ENCODE results near the gene LDAH. TPM values are rescaled to one million over a fixed set of nuclear protein-coding genes. Genes with fewer than 3 reads are reported as not detected.

The LDAH gene
- total and polyA plus RNA-seq, 10 of the 15 experiments (the other 5 are each of a cell fraction or from before 2014, with no cell fraction given), result 17.9 to 44.7 (median 30.0) TPM

DNA sequence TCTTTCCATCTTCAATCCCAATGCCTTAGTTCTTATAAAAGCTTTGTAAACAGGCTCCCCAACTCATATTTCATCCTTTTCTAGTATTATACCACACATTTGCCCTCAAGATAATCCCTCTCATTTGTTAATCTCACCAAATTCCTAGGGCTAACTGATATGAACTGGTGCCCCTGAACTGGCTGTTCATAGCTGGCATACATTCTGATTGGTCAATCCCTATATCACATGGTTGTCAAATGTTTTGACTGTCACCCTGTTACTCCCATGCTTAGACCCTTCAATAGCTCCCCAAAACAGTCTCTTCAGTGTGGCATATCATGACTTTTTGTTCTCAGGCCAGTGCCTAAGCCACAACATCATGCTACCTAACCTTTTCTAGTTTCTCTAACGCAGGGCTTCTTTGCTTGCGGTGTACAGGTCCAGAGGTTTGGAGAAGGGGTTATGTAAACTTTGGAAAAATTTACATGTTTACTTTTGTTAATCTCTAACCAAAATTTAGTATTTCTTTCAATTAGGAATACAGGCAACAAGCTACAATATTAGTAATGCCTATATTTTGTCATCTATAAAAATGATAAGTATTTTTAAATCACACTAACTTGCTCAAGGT lies 125.5 kb downstream of the LDAH start:
- DNase-seq (ENCODE audit: low read depth, low spot score) (no peak), FAIRE-seq (no peak), ATAC-seq (no peak)
- H3K36me3 ChIP-seq (ENCODE audit: control insufficient read depth in 2 of 2, insufficient read depth in 2 of 2, low read length in 1 of 2), result peaks cover 0 to 6% of the 10 kb centered on the region in 2 experiments; a peak in 3 of 4 replicates
- H3K79me2 ChIP-seq (ENCODE audit: control insufficient read depth, insufficient read depth, low read length), result no peaks in the 10 kb centered on the region; the same call in 1 of the 2 replicates
- H3K27ac ChIP-seq (ENCODE audit: control insufficient read depth, insufficient read depth), result no peak overlapping the region
- ChIA-PET SMC1A (ENCODE audit: uncharacterized antibody, unreplicated experiment) (interaction anchor here (0.6 kb wide), 1 partner anchor 99 kb away, joined by 3 read pairs; no protein-coding TSS in a partner anchor), CTCF (interaction anchor here (0.8 to 1.0 kb wide), 2 partner anchors 20 to 85 kb away, joined by 3 read pairs; no protein-coding TSS in a partner anchor), RAD21 (ENCODE audit: unreplicated experiment) (no interaction called here), POLR2A (interaction anchor here (0.6 kb wide), 2 partner anchors 33 to 881 kb away, joined by 4 to 6 read pairs; no protein-coding TSS in a partner anchor)
- no TSS peak for BruUV-seq (replicated peaks)
- peaks cover 11% of the 10 kb centered on the region for H3K4me1 ChIP-seq (ENCODE audit: control insufficient read depth, insufficient read depth, low read length)
- intact Hi-C loops (cut with micrococcal nuclease; ENCODE audit: unreplicated experiment) (no loop called here), in situ Hi-C loops (cut with MboI) (no loop called here)
- no peak overlapping the region for H2AFZ ChIP-seq (ENCODE audit: control insufficient read depth, low read depth, low read length)
- TF ChIP-seq NFYB (IDR thresholded peaks at IDR 0.05; ENCODE audit: insufficient read depth, low read depth, low read length), result 0 out of 2 replicates have a peak, but pooled peaks have one; percentile 24
- TF ChIP-seq, protein P1, sequence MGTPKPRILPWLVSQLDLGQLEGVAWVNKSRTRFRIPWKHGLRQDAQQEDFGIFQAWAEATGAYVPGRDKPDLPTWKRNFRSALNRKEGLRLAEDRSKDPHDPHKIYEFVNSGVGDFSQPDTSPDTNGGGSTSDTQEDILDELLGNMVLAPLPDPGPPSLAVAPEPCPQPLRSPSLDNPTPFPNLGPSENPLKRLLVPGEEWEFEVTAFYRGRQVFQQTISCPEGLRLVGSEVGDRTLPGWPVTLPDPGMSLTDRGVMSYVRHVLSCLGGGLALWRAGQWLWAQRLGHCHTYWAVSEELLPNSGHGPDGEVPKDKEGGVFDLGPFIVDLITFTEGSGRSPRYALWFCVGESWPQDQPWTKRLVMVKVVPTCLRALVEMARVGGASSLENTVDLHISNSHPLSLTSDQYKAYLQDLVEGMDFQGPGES (IDR thresholded peaks at IDR 0.05), result no peak
- H4K20me1 ChIP-seq (ENCODE audit: control insufficient read depth, insufficient read depth), result no peaks in the 10 kb centered on the region
- H3K9ac ChIP-seq (ENCODE audit: control insufficient read depth, insufficient read depth, low read length), result no peak overlapping the region
- H3K9me3 ChIP-seq (replicated peaks; ENCODE audit: control insufficient read depth, insufficient read depth, low read length), result no peaks in the 10 kb centered on the region
- no peak overlapping the region for H3K4me3 ChIP-seq
- no peak overlapping the region for H3K4me2 ChIP-seq (ENCODE audit: control insufficient read depth, insufficient read depth)
- no peaks in the 10 kb centered on the region for H3K27me3 ChIP-seq (replicated peaks in 1 of 2; ENCODE audit: control insufficient read depth in 2 of 2, insufficient read depth in 2 of 2, low read length in 1 of 2)
- WGBS (ENCODE audit: insufficient coverage, insufficient replicate concordance, low lambda C conversion rate, missing lambda C conversion rate), result 96% methylated on average over 2 of the region's 2 CpGs

DNA sequence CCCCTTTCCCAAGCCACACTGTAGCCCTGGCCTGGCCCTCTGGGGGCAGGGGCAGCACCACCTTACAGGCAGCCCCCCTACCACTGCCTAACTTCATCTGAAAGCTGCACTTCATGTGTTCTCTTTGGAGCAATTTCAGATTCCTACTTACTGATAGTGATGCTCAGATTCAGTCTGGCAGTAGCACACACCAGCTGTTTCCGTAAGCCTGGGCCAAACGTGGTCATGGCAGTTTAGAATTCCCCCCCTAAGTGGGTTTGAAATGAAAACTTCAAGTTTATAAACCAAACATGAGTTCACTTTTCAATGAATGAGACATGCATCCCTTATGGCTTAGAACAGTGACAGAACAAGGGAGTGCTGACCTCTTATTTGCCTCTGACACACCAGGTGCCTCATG lies 126.5 kb downstream of the LDAH start:
- BruUV-seq (replicated peaks), result no TSS peak
- Histone ChIP-seq H3K27ac (ENCODE audit: control insufficient read depth, insufficient read depth) (no peak overlapping the region), H3K9me3 (replicated peaks; ENCODE audit: control insufficient read depth, insufficient read depth, low read length) (no peaks in the 10 kb centered on the region), H3K4me1 (ENCODE audit: control insufficient read depth, insufficient read depth, low read length) (peaks cover 11% of the 10 kb centered on the region), H3K4me2 (ENCODE audit: control insufficient read depth, insufficient read depth) (no peak overlapping the region), H4K20me1 (ENCODE audit: control insufficient read depth, insufficient read depth) (no peaks in the 10 kb centered on the region), H3K79me2 (ENCODE audit: control insufficient read depth, insufficient read depth, low read length) (no peaks in the 10 kb centered on the region; the same call in 1 of the 2 replicates), H3K27me3 (replicated peaks in 1 of 2; ENCODE audit: control insufficient read depth in 2 of 2, insufficient read depth in 2 of 2, low read length in 1 of 2) (no peaks in the 10 kb centered on the region), H2AFZ (ENCODE audit: control insufficient read depth, low read depth, low read length) (no peak overlapping the region), H3K36me3 (ENCODE audit: control insufficient read depth in 2 of 2, insufficient read depth in 2 of 2, low read length in 1 of 2) (peaks cover 0 to 6% of the 10 kb centered on the region in 2 experiments; a peak in 3 of 4 replicates), H3K4me3 (no peak overlapping the region), H3K9ac (ENCODE audit: control insufficient read depth, insufficient read depth, low read length) (no peak overlapping the region)
- FAIRE-seq (no peak), DNase-seq (ENCODE audit: low read depth, low spot score) (no peak), ATAC-seq (no peak)
- RAD21 ChIA-PET (ENCODE audit: unreplicated experiment), result no interaction called here
- in situ Hi-C loops (cut with MboI) (no loop called here), intact Hi-C loops (cut with micrococcal nuclease; ENCODE audit: unreplicated experiment) (no loop called here)
- 93% methylated on average over 2 of the region's 2 CpGs for WGBS (ENCODE audit: insufficient coverage, insufficient replicate concordance, low lambda C conversion rate, missing lambda C conversion rate)
- POLR2A ChIA-PET, result no interaction called here
- SMC1A ChIA-PET (ENCODE audit: uncharacterized antibody, unreplicated experiment), result no interaction called here
- CTCF ChIA-PET, result no interaction called here
- TF ChIP-seq NR2C2 (IDR thresholded peaks at IDR 0.05; ENCODE audit: borderline replicate concordance, control insufficient read depth, insufficient read length, low read depth) (no peak), MYC (IDR thresholded peaks at IDR 0.05; ENCODE audit: insufficient read depth, insufficient read length, insufficient replicate concordance, low read length, severe bottlenecking) (no peak), SP1 (IDR thresholded peaks at IDR 0.05; ENCODE audit: low read depth, low read length) (no peak), BHLHE40 (IDR thresholded peaks at IDR 0.05; ENCODE audit: borderline replicate concordance in 1 of 2, low read depth in 2 of 2, low read length in 1 of 2) (no peak), ETV6 (conservative IDR thresholded peaks at IDR 0.05 in 1 of 2, IDR thresholded peaks at IDR 0.05 in 1 of 2; ENCODE audit: borderline replicate concordance in 1 of 2, low read depth in 1 of 2) (no peak), HCFC1 (IDR thresholded peaks at IDR 0.05; ENCODE audit: low read length) (no peak), IRF4 (IDR thresholded peaks at IDR 0.05; ENCODE audit: low read depth, low read length) (no peak)
- TF ChIP-seq, protein P2, sequence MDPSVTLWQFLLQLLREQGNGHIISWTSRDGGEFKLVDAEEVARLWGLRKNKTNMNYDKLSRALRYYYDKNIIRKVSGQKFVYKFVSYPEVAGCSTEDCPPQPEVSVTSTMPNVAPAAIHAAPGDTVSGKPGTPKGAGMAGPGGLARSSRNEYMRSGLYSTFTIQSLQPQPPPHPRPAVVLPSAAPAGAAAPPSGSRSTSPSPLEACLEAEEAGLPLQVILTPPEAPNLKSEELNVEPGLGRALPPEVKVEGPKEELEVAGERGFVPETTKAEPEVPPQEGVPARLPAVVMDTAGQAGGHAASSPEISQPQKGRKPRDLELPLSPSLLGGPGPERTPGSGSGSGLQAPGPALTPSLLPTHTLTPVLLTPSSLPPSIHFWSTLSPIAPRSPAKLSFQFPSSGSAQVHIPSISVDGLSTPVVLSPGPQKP (IDR thresholded peaks at IDR 0.05; ENCODE audit: low read depth, low read length), result no peak
- TF ChIP-seq, protein P3, sequence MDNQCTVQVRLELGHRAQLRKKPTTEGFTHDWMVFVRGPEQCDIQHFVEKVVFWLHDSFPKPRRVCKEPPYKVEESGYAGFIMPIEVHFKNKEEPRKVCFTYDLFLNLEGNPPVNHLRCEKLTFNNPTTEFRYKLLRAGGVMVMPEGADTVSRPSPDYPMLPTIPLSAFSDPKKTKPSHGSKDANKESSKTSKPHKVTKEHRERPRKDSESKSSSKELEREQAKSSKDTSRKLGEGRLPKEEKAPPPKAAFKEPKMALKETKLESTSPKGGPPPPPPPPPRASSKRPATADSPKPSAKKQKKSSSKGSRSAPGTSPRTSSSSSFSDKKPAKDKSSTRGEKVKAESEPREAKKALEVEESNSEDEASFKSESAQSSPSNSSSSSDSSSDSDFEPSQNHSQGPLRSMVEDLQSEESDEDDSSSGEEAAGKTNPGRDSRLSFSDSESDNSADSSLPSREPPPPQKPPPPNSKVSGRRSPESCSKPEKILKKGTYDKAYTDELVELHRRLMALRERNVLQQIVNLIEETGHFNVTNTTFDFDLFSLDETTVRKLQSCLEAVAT (IDR thresholded peaks at IDR 0.05), result no peak

Measured in GM12878 (cell line).